HAP-1 (cell line): ENCODE data around the gene NPAS2.

ENCODE experiments used
- DNase-seq, 2 experiments: peaks; one replicate each; pipeline ENCODE4 v3.0.0-alpha.2; 2016 to 2020; ENCODE audit warnings: low spot score in 2 of 2
- H3K27me3 ChIP-seq: fragments of 250-450 bp; sonication (Bioruptor Pico); 2 replicates; pipeline ENCODE4 v1.5.1; 2020; ENCODE audit warnings: low read depth, mild to moderate bottlenecking, moderate library complexity
- H3K36me3 ChIP-seq: fragments of 250-450 bp; sonication (Bioruptor Pico); replicated peaks from 2 replicates; pipeline ENCODE4 v1.5.1; 2020; ENCODE audit warnings: mild to moderate bottlenecking
- H3K4me1 ChIP-seq: fragments of 250-450 bp; sonication (Bioruptor Pico); 2 replicates; pipeline ENCODE4 v1.5.1; 2020; ENCODE audit warnings: mild to moderate bottlenecking
- H3K4me3 ChIP-seq: fragments of 250-450 bp; sonication (Bioruptor Pico); 2 replicates; pipeline ENCODE4 v1.5.1; 2020; ENCODE audit warnings: mild to moderate bottlenecking, moderate library complexity
- H3K9me3 ChIP-seq: fragments of 250-450 bp; sonication (Bioruptor Pico); 2 replicates; pipeline ENCODE4 v1.5.1; 2020; ENCODE audit warnings: mild to moderate bottlenecking, moderate library complexity
- in situ Hi-C: fragments of 300-500 bp; cut with MboI; formaldehyde crosslinking; loops from 3 replicates; pipeline ENCODE4 v1.14.3; 2020; ENCODE audit warnings: low sequenced_read_pairs, inconsistent platforms, mixed read lengths

NPAS2 gene

GRCh38 chr2:100880730-100881129 is 60.8 kb downstream of the NPAS2 start:
- in situ Hi-C loops = no loop called here
- Histone ChIP-seq H3K27me3 (no peaks in the 10 kb centered on the region), H3K36me3 (no peaks in the 10 kb centered on the region), H3K9me3 (no peaks in the 10 kb centered on the region), H3K4me1 (peaks cover 5% of the 10 kb centered on the region), H3K4me3 (no peak overlapping the region)
- DNase-seq = no peak

DNA sequence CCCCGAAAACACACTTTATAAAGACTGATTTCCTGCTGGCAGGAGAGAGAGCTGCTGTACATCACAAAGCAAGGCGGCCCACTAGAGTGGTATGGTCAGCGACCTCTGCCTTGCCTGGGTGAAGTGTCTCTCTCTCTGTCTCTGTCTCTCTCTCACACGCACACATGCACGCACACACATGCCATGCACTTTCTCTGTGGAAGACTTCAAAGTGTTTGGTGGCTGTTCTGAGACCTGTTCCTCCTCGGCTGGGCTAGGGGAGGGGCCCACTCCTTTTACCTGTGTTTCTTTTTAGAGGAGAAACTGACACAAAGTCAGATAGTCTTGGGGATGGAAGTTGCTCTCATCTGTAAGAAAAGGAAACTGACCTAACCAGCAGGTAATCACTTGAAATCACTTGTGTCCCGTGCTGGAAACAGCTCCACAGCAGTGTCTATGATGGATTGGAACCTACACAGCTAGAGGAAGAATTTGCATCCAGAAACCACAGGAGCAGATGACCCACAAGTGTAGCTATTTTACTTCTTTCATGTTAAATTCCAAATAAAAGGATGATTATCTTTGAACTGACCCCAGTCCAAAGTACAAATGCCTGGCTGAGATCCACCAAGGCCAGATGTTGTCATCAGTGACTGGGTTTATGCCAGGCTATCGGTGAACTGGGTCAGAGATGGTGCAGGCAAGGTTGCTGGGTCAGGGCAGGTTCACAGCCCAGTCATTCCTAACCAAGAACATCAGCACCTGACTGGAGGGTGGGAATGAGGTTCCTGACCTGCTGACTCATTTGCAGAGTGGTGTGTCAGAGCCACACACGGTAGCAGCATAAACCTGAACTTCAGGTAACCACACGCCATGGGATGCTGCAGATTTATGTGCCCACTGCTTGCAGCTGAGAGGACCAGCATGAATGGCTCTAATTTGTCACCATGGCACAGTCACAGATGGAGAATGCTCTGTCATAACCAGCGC is 63.0 kb downstream of the NPAS2 start:
- Histone ChIP-seq H3K36me3 (no peaks in the 10 kb centered on the region), H3K4me1 (no peaks in the 10 kb centered on the region), H3K4me3 (no peak overlapping the region), H3K9me3 (no peaks in the 10 kb centered on the region), H3K27me3 (no peaks in the 10 kb centered on the region)
- in situ Hi-C loops = no loop called here
- DNase-seq = no peak

GRCh38 chr2:100884145-100884621 is 64.2 kb downstream of the NPAS2 start:
- Histone ChIP-seq H3K4me1 (no peaks in the 10 kb centered on the region), H3K9me3 (no peaks in the 10 kb centered on the region), H3K27me3 (no peaks in the 10 kb centered on the region), H3K4me3 (no peak overlapping the region), H3K36me3 (no peaks in the 10 kb centered on the region)
- in situ Hi-C loops = no loop called here
- DNase-seq = no peak

DNA sequence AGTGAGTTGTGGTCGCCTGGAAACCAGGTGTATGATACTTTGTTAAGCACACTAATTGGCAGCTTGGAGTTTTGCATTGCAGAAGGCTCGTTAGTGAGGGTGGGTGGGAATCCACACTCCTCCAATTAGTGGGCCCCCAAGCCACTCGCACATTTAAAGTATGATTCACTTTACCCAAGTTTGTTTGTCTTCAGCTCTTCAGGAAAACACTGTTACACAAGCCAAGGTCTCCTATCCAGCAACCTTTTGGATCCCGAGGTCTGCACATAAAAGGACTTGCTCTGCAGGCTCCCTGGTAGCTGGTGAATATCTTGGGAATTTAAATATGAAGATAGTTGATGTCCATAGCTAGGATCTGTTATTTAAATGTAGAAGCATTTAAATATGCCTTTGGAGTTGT is 66.1 kb downstream of the NPAS2 start:
- in situ Hi-C loops = no loop called here
- H3K4me1 ChIP-seq = no peaks in the 10 kb centered on the region

DNA sequence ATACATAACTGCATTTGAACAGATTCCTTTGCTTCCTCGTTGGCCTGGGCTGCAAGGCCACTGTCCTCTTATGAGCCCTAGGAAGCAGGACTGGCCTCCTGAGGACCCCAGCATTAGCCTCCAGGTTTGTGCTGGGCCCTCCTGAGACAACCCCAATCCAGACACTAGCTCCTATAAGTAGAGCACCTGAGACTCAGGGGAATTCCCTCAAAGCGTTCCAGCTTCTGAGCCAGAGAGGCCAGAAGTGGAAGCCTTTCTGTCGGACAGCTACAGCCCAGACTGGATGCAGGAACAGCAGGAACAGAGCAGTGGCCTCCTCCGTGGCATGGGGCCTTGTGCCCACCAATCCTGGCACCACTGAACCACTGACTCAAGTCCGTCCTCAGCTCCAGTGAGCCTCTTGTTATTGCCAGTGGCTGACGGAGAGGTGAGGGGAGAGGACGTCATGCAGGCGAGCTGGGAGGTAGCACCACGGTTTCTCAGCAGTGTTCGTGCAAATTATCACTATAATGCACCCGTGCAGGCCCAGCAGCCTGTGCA is 67.2 kb downstream of the NPAS2 start:
- H3K4me1 ChIP-seq = no peaks in the 10 kb centered on the region
- no peak for DNase-seq
- in situ Hi-C loops = no loop called here
- no peaks in the 10 kb centered on the region for H3K36me3 ChIP-seq
- no peak overlapping the region for H3K4me3 ChIP-seq
- no peaks in the 10 kb centered on the region for H3K27me3 ChIP-seq
- no peaks in the 10 kb centered on the region for H3K9me3 ChIP-seq

More for the DNA sequence above, 66.1 kb downstream of the NPAS2 start:
- no peak for DNase-seq
- Histone ChIP-seq H3K4me3 (no peak overlapping the region), H3K27me3 (no peaks in the 10 kb centered on the region), H3K36me3 (no peaks in the 10 kb centered on the region), H3K9me3 (no peaks in the 10 kb centered on the region)

DNA sequence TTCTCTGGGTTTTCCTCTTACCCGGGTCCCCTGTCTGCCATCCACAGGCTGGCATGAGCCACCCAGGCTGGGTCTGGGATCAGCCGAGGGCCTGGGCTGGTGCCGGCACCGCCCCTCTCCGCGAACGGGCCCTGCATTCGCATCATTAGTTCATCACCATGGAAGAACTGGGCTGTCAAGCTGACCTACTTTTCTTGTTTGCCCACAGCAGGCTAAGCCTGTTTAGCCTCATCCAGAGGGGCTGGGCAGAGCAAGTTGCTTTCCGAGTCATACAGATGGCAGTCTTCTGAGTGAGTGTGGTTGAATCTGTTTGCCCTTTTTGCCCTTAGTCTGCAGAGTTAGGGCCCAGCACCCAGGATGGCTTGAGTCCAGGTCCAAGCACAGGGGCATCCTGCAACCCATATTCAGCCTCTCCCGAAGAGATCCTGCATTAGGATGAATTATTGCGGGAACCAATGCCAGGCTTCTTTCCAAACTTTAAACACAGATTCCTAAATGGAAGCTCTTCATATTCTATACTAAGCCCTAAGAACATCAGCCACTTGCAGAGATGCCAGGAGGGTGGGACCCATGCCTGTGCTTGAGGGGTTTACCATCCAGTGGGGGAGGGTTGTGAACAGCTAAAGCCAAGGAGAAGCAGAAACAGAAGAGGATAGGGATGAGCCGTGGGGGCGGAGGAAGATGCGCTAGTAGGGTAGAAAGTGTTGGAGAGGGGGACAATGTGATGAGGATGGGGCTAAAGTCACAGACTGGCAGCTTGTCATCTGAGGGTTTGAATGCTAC is 68.0 kb downstream of the NPAS2 start:
- Histone ChIP-seq H3K4me1 (no peaks in the 10 kb centered on the region), H3K27me3 (no peaks in the 10 kb centered on the region), H3K4me3 (no peak overlapping the region), H3K36me3 (no peaks in the 10 kb centered on the region), H3K9me3 (no peaks in the 10 kb centered on the region)
- DNase-seq = no peak
- in situ Hi-C loops = no loop called here

- no peaks in the 10 kb centered on the region for H3K27me3 ChIP-seq
- DNase-seq = no peak
- in situ Hi-C loops = no loop called here
- no peaks in the 10 kb centered on the region for H3K4me1 ChIP-seq
- no peaks in the 10 kb centered on the region for H3K9me3 ChIP-seq
- no peaks in the 10 kb centered on the region for H3K36me3 ChIP-seq
- no peak overlapping the region for H3K4me3 ChIP-seq
Observed at GRCh38 chr2:100888601-100889000, 68.7 kb downstream of the NPAS2 start.

DNA sequence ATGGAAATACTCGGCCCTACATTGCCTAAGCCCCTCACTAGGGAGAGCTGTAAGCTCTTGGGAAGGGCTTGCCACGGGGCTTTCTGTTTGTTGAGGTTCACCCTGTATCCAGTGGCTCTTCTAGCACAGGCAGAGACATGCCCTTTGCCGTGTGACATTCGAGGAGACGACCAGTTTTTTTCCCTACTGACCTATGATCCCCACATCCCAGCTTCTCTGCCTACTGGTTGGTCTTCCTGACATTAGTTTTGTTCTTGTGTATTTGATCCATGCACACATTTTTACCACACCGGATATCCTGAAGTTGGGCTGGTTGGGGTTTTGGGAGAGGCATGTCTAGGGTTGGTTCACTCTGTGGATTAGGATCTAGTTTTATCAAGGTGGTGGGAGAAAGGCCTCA is 69.3 kb downstream of the NPAS2 start:
- H3K4me3 ChIP-seq = no peak overlapping the region
- no peaks in the 10 kb centered on the region for H3K36me3 ChIP-seq
- no peak for DNase-seq
- in situ Hi-C loops = no loop called here
- H3K9me3 ChIP-seq = no peaks in the 10 kb centered on the region
- H3K4me1 ChIP-seq = no peaks in the 10 kb centered on the region
- no peaks in the 10 kb centered on the region for H3K27me3 ChIP-seq

DNA sequence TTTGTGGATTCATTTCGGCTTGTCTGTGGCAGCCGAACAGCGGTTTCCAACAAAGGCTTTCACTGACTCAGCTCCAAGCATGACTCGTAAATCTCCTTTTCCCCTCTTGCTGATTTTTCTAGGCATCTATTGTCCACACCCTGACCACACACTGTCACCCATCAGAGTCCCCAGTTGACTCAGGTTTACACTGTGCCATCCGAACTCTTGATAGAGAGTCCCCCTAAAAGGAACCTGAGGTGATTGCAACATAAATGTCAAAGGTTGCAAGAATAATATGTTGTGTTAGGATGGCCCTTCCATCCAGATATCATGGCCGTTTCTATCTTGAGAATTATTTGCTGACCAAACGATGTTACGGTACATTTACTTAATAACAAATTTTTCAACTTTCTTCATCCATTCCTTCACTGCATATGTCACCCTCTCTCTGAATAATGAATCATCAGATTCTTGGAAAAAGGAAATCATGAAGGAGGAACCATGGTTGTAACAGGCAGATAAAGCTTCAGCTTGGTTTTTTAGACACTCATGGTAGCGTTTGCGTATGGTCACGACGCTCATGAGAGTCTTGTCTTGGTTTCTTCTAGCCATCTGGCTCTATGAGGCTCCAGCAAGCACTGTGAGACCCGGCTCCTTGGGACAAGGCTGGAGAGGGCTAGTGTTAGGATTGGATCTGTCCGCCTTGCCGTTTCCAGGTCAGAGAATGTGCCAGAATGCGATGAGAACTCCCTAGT is 72.1 kb downstream of the NPAS2 start:
- no peaks in the 10 kb centered on the region for H3K27me3 ChIP-seq
- no peaks in the 10 kb centered on the region for H3K36me3 ChIP-seq
- H3K4me3 ChIP-seq = no peak overlapping the region
- no peaks in the 10 kb centered on the region for H3K9me3 ChIP-seq
- H3K4me1 ChIP-seq = no peaks in the 10 kb centered on the region
- DNase-seq = no peak
- in situ Hi-C loops = no loop called here

GRCh38 chr2:100893392-100894104 is 73.6 kb downstream of the NPAS2 start:
- Histone ChIP-seq H3K36me3 (no peaks in the 10 kb centered on the region), H3K4me3 (no peak overlapping the region), H3K4me1 (peaks cover 5% of the 10 kb centered on the region), H3K9me3 (no peaks in the 10 kb centered on the region), H3K27me3 (no peaks in the 10 kb centered on the region)
- no peak for DNase-seq
- in situ Hi-C loops = no loop called here

DNA sequence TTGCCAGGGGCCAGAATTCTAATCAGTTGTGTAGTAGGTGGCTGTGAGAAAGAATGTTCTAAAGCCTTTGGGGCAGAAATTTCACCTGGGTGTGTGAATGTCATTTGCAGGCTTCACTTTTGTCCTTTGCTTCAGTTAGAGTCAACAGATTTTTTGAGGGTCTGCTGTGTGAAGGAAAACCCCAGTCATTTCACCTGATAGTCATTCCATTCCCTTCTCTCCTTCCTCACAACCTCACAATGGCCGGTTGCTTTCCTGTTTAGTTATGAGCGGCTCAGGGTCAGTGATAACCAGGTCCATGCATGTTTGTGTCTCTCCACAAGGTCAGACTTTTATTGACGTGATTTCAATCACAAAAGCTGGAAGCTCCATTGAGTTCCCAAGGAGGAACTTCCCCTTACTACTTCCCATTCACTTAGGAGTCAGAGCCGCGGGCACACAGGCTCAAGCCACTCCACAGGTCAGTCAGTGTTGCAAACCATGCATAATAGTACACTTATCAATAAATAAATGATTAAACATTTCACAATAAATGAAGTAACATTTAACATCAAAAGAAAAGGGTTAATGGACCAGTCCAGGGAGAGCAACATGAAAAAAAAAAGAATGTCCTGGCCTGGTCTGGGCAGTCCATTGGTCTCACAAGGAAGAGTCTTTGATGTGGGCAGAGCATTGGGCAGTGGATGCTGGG is 74.3 kb downstream of the NPAS2 start:
- Histone ChIP-seq H3K27me3 (no peaks in the 10 kb centered on the region), H3K36me3 (no peaks in the 10 kb centered on the region), H3K4me1 (peaks cover 5% of the 10 kb centered on the region), H3K4me3 (no peak overlapping the region), H3K9me3 (no peaks in the 10 kb centered on the region)
- DNase-seq = no peak
- in situ Hi-C loops = no loop called here

GRCh38 chr2:100894796-100895156 is 74.8 kb downstream of the NPAS2 start:
- in situ Hi-C loops = no loop called here
- H3K27me3 ChIP-seq = no peaks in the 10 kb centered on the region
- DNase-seq = no peak
- peaks cover 5% of the 10 kb centered on the region for H3K4me1 ChIP-seq
- H3K4me3 ChIP-seq = no peak overlapping the region
- H3K36me3 ChIP-seq = no peaks in the 10 kb centered on the region
- H3K9me3 ChIP-seq = 0 out of 2 replicates have a peak, but pooled peaks cover 2% of the 10 kb centered on the region
